PC-9 (cell line): ENCODE measurements around the gene IL12A.

Experiments used
- CTCF ChIP-seq: fragments of 200-600 bp; sonication (generic); conservative IDR thresholded peaks from 2 replicates; pipeline ENCODE4 v1.6.1; 2017; ENCODE audit warnings: mixed run types, antibody characterized with exemption, mild to moderate bottlenecking, moderate library complexity
- EZH2 ChIP-seq: fragments of 200-600 bp; sonication (generic); IDR thresholded peaks from 2 replicates; pipeline ENCODE4 v1.8.0; 2017; ENCODE audit warnings: antibody characterized with exemption, low read depth

DNA sequence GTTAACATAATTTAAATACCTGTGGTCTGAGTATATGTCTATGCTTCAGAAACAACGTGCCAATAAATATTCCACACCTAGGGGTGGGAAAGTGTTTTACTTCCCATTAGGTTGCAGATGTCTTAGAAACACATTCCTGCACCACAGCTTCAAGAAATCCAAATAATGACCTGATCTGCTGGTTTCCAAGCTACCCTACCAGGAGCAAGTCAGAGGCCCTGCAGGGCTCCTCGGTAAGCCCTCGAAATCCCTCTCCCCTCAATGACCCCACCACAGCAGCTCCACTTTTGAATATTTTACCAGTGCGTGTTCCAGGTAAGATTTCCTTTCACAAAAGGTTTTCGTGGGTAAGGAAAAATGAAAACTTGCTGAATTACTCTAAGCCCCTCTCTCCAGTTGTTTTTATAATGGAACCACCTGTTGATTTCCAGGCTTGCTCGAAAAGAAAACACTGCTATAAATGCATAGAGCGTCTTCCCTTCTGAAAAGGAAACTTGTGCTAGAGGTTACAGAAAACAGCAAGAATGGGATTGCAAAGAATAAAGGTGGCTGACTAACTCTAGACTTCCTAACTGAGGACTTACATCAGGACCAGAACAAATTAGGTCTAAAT lies 12.6 kb downstream of the IL12A start:
- TF ChIP-seq EZH2 = no peak
- TF ChIP-seq CTCF = no peak
